T-helper 22 cell (primary cell): ENCODE results near the gene AMMECR1.
A peak's percentile ranks its signal among the peaks of the same experiment; 100 is the strongest.
"Not testable (repeated sequence)": the region's sequence is repeated elsewhere in the genome, so short reads cannot be mapped to it uniquely, and the experiment has no call there.

Experiments used
- DNase-seq: peaks from one replicate; pipeline ENCODE4 v3.0.0-alpha.2; 2020; ENCODE audit warnings: low read depth

The AMMECR1 gene

DNA sequence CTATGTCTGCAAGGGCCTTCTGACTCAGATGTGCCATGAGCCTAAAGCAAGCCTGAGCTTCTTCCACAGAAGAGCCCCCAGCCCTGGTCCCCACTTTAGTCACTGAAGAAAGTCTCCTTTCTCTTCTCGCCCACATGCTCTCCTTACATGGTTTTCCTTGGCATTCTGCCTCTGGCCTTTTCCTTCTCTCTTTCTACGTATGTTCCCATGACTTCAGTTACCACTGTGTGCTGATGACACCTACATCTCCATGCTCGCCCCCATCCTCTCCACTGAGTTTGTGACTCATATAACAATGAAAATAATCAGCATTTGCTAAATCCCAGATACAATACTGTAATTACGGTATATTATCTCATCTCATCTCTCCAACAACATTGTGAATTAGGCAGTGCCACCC lies 149.3 kb downstream of the AMMECR1 start:
- DNase-seq, result no peak

DNA sequence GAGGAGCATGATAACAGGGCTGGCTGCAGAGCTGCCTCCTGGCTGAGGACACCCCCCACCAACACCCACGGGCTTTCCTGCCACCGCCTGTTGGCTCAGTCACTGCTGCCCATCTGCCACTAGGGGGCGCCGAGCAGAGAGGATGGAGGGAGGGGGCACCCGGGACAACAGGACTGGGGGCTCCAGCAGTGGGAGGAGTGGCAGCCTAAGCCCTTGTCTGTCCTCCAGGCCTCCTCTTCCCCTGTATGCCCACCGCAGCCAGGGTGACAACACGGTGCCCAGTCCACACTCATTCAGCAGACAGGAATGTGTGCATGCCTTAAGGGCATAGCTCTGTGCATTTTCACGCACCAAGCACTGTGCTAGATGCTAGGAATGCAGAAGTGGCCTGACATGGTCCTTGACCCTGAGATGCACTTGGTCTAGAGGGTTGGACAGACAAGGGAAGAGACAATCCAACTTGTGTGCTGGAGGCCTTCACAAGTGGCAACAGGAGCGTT lies 149.9 kb downstream of the AMMECR1 start:
- peak; percentile 14 for DNase-seq

DNA sequence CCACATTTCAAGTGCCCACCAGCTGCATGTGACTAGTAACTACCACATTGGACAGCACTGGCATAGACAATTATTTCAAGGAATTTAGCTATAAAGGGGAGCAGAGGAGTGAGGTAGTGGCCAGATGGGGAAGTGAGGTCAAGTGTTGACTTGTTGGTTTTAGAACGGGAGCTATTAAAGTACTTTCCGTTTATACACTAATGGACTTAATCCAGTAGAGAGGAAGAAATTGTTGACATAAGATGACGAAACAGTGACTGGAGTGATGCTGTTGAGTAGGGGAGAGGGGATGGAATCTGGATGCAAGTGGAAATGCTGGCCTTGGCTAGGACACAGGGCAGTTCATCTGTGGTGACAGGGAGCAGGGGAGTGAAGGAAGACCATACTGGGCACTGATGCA lies 154.4 kb downstream of the AMMECR1 start:
- no peak for DNase-seq

DNA sequence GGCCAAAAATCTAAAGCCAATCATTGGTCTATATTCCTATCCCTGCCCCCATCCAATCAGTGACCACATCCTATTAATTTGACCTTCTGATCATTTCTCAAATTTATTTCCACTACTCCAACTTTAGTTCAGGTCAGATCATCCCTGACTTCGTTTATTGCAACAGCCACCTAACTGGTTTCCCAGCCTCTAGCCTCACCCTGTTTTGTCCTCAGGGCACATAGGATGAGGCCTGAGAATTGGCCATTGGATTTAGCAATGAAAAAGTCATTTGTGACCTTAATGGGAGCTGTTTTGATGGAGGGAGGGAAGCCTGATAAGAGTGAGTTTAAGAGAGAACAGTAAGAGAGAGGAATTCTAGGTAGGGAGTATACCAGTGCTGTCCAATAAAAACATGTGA lies 155.0 kb downstream of the AMMECR1 start:
- no peak for DNase-seq

DNA sequence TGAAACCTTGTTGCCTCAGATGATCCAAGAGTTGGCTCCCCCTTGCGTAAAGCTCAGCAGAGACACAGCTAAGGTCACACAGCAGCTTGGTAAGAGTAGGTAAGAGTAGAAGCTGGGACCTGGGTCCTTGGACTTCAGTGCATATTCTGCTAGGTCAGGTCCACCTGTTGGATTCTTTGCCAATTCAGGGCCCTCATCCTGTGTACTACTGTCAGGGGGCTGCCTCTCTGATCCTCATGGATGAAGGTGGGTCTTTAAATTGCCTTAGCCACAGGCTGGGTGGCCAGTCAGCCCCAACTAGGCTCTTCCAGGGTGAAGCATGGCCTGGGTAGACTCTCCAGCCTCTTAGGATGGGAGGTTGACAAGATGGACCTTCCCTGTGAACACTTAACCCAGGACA lies 155.8 kb downstream of the AMMECR1 start:
- no peak for DNase-seq

DNA sequence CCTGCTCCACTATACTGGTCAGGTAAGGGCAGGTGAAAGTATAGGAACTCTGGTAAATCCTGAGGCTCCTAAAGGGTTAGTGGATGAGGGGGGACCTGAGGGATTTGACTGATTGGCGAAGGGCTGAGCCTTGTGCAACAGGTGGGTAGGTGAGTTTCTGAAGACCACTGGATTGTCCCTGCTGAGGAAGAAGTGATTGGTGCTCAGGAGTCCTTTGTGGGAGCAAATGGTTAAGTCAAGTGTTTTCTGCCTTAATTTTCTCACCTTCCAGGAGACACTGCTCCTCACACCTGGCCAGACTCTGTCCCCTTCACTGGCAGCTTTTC lies 156.6 kb downstream of the AMMECR1 start:
- DNase-seq, result no peak

DNA sequence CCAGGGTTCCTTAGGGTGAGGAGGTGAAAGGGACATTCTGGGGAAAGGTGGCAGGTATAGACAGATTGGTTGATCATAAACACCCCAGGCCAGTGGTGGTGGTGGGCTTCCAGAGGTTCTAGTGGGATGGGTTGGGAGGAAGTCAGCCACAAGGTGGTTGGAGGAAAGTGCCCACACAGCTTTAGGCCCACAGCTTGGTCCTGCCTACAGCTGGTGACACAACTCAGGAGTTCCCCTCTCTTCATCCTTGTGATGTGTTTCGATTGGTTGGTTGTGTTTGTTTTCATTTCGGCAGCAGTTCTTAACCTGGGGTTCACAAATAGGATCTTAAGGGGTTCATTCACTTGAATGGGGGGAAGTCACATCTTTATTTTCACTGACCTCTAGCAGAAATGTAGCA lies 158.0 kb downstream of the AMMECR1 start:
- DNase-seq, result no peak

DNA sequence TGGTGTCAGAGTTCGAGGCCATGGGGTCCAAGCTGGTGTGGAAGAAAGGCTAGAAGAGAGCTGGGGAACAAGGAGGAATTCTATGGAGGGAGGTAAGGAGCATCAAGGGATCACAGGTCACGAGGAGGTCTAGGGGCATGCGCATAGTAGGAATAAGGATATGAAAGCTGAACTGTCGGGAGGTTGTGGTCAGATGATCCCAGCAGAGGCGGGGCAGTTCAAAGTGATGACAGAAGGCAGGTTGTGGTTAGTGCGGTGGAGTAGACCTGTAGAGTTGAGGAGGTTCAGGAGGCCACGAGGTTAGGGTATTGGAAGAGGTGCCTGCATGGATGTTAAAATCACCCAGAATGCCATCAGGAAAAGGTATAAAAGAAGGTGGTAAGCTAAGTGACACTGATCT lies 158.7 kb downstream of the AMMECR1 start:
- DNase-seq, result no peak

DNA sequence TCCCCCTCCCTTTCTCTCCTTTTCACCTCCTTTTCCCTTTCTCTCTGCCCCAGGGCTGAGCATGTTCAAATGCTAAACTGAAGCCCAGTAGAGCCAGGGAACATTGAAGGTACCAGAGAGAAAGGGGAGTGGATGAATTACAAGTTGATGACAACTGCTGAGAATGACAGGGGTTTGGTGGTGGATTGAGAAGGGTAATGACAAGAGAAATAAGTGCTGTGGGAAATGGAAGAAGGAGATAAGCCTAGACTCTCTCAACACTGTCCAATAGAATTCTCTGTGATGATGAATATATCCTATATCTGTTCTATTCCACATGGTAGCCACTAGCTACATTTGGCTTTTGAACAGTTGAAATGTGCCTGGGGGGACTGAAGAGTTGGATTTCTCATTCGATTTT lies 160.4 kb downstream of the AMMECR1 start:
- no peak for DNase-seq

DNA sequence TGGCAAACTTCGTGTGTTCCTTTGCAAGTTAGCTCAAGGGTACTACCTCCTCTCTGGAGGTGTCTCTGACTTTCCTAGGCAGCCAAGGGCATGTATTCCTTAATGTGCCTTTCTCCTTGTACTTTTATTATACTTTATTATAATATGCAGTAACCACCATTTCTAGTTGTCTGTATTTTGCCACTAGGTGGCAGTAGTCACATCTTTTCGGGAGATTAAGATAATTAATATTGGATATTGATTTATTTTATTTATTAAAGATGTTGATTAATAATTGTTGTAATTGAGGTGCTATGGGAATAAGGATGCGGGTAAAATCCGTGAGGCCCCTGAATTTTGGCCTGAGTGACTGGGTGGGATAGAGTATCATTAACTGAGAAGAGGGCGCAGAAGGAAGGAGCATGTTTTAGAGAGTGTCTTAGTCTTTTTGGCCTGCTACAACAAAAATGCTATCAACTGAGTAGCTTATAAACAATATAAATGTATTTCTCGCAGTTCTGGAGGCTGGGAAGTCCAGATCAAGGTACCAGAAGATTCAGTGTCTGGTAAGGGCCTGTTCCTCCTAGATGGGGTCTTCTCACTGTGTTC lies 161.6 kb downstream of the AMMECR1 start:
- no peak for DNase-seq

DNA sequence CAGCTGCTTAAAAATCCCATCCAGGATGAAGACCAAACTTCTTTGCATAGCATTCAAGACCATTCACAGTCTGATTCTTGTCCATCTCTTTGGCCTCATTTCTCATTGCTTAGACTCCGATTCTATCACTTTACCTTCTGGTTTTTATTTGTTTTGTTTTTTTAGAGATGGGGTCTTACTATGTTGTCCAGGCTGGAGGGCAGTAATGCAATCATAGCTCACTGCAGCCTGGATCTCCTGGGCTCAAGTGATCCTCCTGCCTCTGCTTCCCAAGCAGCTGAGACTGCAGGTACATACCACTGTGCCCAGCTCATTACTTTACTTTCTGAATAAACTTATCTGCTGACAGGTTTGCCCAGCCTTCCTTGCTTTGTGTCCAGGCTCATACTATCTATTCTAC lies 162.1 kb downstream of the AMMECR1 start:
- DNase-seq, result no peak

DNA sequence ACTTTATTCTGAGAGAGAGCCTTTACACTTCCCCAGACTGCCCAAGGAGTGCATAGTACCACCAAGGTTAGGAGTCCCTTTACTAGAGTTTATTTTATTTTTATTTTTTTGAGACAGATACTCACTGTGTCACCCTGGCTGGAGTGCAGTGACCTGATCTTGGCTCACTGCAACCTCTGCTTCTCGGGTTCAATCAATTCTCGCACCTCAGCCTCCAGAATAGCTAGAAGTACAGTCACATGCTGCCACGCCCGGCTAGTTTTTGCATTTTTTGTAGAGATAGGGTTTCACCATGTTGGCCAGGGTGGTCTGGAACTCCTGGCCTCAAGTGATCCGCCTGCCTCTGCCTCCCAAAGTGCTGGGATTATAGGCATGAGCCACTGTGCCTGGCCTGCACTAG lies 163.6 kb downstream of the AMMECR1 start:
- DNase-seq, result not testable (repeated sequence)

DNA sequence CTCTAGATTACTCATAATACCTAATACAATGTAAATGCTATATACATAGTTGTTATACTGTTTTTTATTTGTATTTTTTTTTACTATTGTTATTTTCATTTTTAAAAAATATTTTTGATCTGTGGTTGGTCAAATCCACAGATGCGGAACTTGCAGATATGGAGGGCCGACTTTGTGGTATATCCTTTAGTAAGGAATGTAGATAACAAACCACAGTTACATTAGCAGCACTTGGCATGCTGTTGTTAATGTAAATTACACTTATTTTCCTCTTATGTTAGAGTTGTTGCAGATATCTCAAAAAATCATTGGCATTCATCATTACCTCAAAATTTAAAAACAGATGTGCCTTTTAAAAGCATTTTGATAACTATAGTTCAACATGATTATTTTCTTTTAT lies 164.0 kb downstream of the AMMECR1 start:
- no peak for DNase-seq

DNA sequence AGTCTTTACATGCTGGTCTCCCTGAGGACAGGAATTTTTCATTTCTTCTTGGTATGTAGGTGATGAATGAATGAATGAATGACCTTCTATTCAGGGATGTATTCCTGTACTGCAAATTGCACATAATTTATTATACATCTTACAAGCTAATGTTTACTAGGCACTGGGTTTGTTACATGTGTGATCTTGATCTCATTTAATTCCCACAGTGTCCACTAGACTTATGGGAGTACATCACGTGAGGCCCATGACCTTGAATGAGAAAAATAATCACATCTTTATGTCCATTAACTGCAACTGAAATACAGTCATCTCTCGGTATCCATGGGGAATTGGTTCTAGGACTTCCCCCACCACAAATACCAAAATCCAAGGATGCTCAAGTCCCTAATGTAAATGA lies 164.6 kb downstream of the AMMECR1 start:
- DNase-seq, result no peak

DNA sequence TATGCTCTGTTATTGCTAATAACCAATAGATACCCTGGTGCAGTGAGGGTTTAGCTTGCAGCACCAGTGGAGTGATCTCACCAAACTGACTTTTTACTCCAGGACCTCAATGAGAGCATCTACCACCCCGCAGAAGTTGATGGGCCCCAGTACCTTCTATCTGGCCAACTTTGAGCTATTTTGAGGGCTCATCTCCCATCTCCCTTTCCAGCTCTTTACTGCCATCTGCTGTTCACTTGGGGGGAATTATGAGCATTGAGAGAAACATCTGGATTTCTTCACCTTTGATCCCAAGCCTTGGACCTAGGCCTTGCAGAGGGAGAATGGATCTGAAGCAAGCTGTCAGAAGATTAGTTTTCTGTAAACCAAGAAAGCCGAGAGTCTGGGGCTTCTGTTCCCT lies 171.4 kb downstream of the AMMECR1 start:
- no peak for DNase-seq

DNA sequence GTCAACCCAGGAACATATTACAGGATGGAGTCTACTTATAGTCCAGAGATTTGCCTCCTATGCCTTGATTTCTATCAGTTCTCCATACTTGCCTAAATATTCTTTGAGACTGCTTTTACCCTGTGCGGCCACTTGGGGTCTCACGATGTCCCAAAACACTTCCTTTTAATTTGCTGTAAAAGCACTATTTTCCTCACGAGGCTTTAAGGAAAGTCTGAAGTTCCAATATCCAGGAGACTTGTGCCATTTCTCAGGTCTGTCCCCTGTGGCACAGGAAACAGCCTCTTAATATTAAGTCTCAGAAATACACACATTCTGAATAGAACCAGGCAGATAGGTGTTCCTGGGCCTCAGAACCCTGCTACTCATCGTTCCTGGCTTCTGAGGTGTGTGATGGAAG lies 172.0 kb downstream of the AMMECR1 start:
- DNase-seq, result no peak

DNA sequence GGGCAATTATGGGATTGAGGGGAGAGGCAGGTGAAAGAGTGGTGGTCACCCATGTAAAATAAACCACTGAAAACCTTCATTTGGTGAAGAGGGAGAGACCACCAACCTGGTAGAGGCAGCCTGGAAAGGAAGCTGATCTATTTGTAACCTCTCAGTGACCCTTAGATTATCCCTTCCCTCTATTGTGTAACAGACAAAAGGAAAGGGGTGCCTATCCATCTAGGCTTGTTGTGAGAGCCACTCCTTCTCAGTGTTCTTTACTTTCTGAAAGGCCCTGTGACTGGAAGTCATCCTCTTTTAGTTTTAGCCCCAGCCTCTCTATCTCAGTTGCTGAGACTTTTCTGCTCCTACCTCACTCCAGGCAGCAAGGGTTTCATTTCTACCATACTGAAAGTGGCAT lies 172.6 kb downstream of the AMMECR1 start:
- no peak for DNase-seq
